HepG2 (cell line): Measurements from ENCODE around the gene ENTREP3. TPM values are rescaled to one million over a fixed set of nuclear protein-coding genes. Genes with fewer than 3 reads are reported as not detected.

Experiments
- DNMT1 ChIP-seq: sonication (generic); formaldehyde crosslinking; IDR thresholded peaks from 2 replicates; pipeline ENCODE4 v1.5.1; 2020; ENCODE audit warnings: mild to moderate bottlenecking, missing genetic modification reagents
- DRAP1 ChIP-seq: IDR thresholded peaks from 2 replicates; pipeline ENCODE4 v1.6.1; 2016; ENCODE audit warnings: missing genetic modification reagents, missing compliant biosample characterization
- ERF ChIP-seq: IDR thresholded peaks from 2 replicates; pipeline ENCODE4 v1.6.1; 2018; ENCODE audit warnings: missing biosample characterization, missing genetic modification reagents
- FOXA1 ChIP-seq, 2 experiments: fragments of 450-650 bp in 1 of 2; sonication (generic) in 1 of 2; formaldehyde crosslinking in 1 of 2; IDR thresholded peaks; 2 replicates each; pipeline versions ENCODE4 v1.4.0 to v1.6.1; 2016 to 2020; ENCODE audit warnings: missing genetic modification reagents in 1 of 2
- FOXJ3 ChIP-seq: sonication (generic); formaldehyde crosslinking; IDR thresholded peaks from 2 replicates; pipeline ENCODE4 v1.4.0; 2020; ENCODE audit warnings: missing genetic modification reagents, mild to moderate bottlenecking, borderline replicate concordance
- FOXP4 ChIP-seq: sonication (generic); formaldehyde crosslinking; IDR thresholded peaks from 2 replicates; pipeline ENCODE4 v1.4.0; 2020; ENCODE audit warnings: missing genetic modification reagents
- HNRNPK ChIP-seq: fragments of 200-400 bp; formaldehyde crosslinking; IDR thresholded peaks from 2 replicates; pipeline ENCODE4 v1.6.1; 2018; ENCODE audit warnings: low read length, low read depth, moderate library complexity, mild to moderate bottlenecking; ENCODE audit not compliant: poor library complexity, severe bottlenecking
- MBNL3 ChIP-seq: fragments of 250-450 bp; sonication (Bioruptor Pico); conservative IDR thresholded peaks from 2 replicates; pipeline ENCODE4 v1.8.0; 2022; ENCODE audit warnings: mild to moderate bottlenecking, inconsistent platforms
- MEIS2 ChIP-seq: sonication (generic); formaldehyde crosslinking; IDR thresholded peaks from 2 replicates; pipeline ENCODE4 v1.9.0; 2021; ENCODE audit warnings: mild to moderate bottlenecking, missing genetic modification reagents
- MXI1 ChIP-seq: IDR thresholded peaks from 3 replicates; pipeline ENCODE4 v1.6.1; 2012; ENCODE audit warnings: low read depth, low read length, inconsistent platforms, borderline replicate concordance
- NFKB2 ChIP-seq: sonication (generic); formaldehyde crosslinking; IDR thresholded peaks from 2 replicates; pipeline ENCODE4 v1.4.0; 2020; ENCODE audit warnings: missing genetic modification reagents, borderline replicate concordance
- NR2C2 ChIP-seq: sonication (generic); formaldehyde crosslinking; IDR thresholded peaks from 2 replicates; pipeline ENCODE4 v1.4.0; 2020; ENCODE audit warnings: missing genetic modification reagents, mild to moderate bottlenecking, moderate library complexity, borderline replicate concordance
- NR2F6 ChIP-seq, 2 experiments: IDR thresholded peaks; 2 replicates each; pipeline ENCODE4 v1.6.1; 2016; ENCODE audit warnings: antibody characterized with exemption in 1 of 2, mild to moderate bottlenecking in 1 of 2
- PATZ1 ChIP-seq: sonication (generic); formaldehyde crosslinking; IDR thresholded peaks from 2 replicates; pipeline ENCODE4 v1.4.0; 2020; ENCODE audit warnings: missing genetic modification reagents
- RXRA ChIP-seq: sonication (generic); formaldehyde crosslinking; IDR thresholded peaks from 2 replicates; pipeline ENCODE4 v1.5.1; 2020; ENCODE audit warnings: missing genetic modification reagents
- SP2 ChIP-seq: sonication (generic); formaldehyde crosslinking; IDR thresholded peaks from 2 replicates; pipeline ENCODE4 v1.5.1; 2020; ENCODE audit warnings: mild to moderate bottlenecking, missing genetic modification reagents
- SP5 ChIP-seq: IDR thresholded peaks from 2 replicates; pipeline ENCODE4 v1.6.1; 2016; ENCODE audit warnings: low read depth, borderline replicate concordance
- XRCC5 ChIP-seq: fragments of 200-400 bp; formaldehyde crosslinking; optimal IDR thresholded peaks from 2 replicates; pipeline ENCODE3; 2017; ENCODE audit warnings: mild to moderate bottlenecking, low read length
- ZNF121 ChIP-seq: sonication (generic); formaldehyde crosslinking; IDR thresholded peaks from 2 replicates; pipeline ENCODE4 v1.5.0; 2020; ENCODE audit warnings: mild to moderate bottlenecking, missing genetic modification reagents
- ZNF143 ChIP-seq: sonication (generic); formaldehyde crosslinking; IDR thresholded peaks from 2 replicates; pipeline ENCODE4 v1.4.0; 2020; ENCODE audit warnings: missing genetic modification reagents
- ZNF256 ChIP-seq: sonication (generic); formaldehyde crosslinking; conservative IDR thresholded peaks from 2 replicates; pipeline ENCODE4 v1.4.0; 2020; ENCODE audit warnings: missing genetic modification reagents
- ZNF451 ChIP-seq: sonication (generic); formaldehyde crosslinking; IDR thresholded peaks from 2 replicates; pipeline ENCODE4 v1.5.0; 2020; ENCODE audit warnings: mild to moderate bottlenecking, missing genetic modification reagents
- ZNF740 ChIP-seq: sonication (generic); formaldehyde crosslinking; IDR thresholded peaks from 2 replicates; pipeline ENCODE4 v1.4.0; 2020; ENCODE audit warnings: missing genetic modification reagents
- ZNF766 ChIP-seq: sonication (generic); formaldehyde crosslinking; IDR thresholded peaks from 2 replicates; pipeline ENCODE4 v1.5.0; 2020; ENCODE audit warnings: missing genetic modification reagents, borderline replicate concordance
- polyA plus RNA-seq, 8 experiments: library from polyadenylated mRNA; depleted of rRNA in 3 of 8; stranded (reverse) in 7 of 8; unstranded in 1 of 8; fragments of >200 nt; fragmentation: Illumina TruSeq in 4 of 8; extraction: Trizol in 4 of 8; gene quantifications; 2 replicates each; pipeline versions ENCODE4 v1.2.1 to v1.2.3, GENCODE V29; 2011 to 2016; ENCODE audit warnings: low read depth in 4 of 8, missing spikeins in 1 of 8, mixed read lengths in 1 of 8; ENCODE audit not compliant: insufficient read depth in 1 of 8
- total RNA-seq, 5 experiments: library from RNA; depleted of rRNA; stranded (reverse); fragments of >200 nt; fragmentation: Illumina TruSeq; extraction: Trizol; gene quantifications; 2 replicates each; pipeline ENCODE4 v1.2.3, GENCODE V29; 2016; ENCODE audit warnings: low read depth in 1 of 5

The ENTREP3 gene
- total and polyA plus RNA-seq, 2 of the 13 experiments (the other 11 are each of a cell fraction or from before 2014, with no cell fraction given), result 4.1 to 9.9 TPM

GRCh38 chr1:155273343-155274245 is 18.3 kb upstream of the ENTREP3 start, which contains the start of gene CLK2 (continued):
- TF ChIP-seq ZNF143 (peak; percentile 89), ZNF256 (no peak), DNMT1 (CRISPR knock-in tag) (no peak), DRAP1 (CRISPR knock-in tag) (peak; percentile 77), NFKB2 (0 out of 2 replicates have a peak, but pooled peaks have one; percentile 46), XRCC5 (peak; percentile 54), HNRNPK (peak; percentile 41), FOXP4 (0 out of 2 replicates have a peak, but pooled peaks have one; percentile 46), SP5 (CRISPR knock-in tag) (peak; percentile 91), RXRA (CRISPR knock-in tag) (peak; percentile 83), ZNF740 (no peak), ZNF766 (no peak), ZNF121 (CRISPR knock-in tag) (no peak), FOXA1 (IDR thresholded peaks at IDR 0.05) (no peak), FOXA1 (CRISPR knock-in tag; IDR thresholded peaks at IDR 0.05) (peak; percentile 22; the same call in 1 of the 2 replicates), ZNF451 (CRISPR knock-in tag) (0 out of 2 replicates have a peak, but pooled peaks have one; percentile 61), NR2C2 (CRISPR knock-in tag) (peak; percentile 84), MXI1 (peak; percentile 99), PATZ1 (CRISPR knock-in tag) (peak; percentile 59; the same call in 1 of the 2 replicates), ERF (peak; percentile 57; the same call in 1 of the 2 replicates), MEIS2 (CRISPR knock-in tag) (peak; percentile 78; the same call in 1 of the 2 replicates), FOXJ3 (CRISPR knock-in tag) (no peak), MBNL3 (CRISPR knock-in tag) (no peak), SP2 (CRISPR knock-in tag) (peak; percentile 65), NR2F6 (IDR thresholded peaks at IDR 0.05) (no peak), NR2F6 (CRISPR knock-in tag; IDR thresholded peaks at IDR 0.05) (peak; percentile 17; the same call in 1 of the 2 replicates)
